HG03175 (cell line): ENCODE results near the gene OXT.
"Not testable (repeated sequence)": the region's sequence is repeated elsewhere in the genome, so short reads cannot be mapped to it uniquely, and the experiment has no call there.

ENCODE experiments used
- ATAC-seq: cut with Tn5 transposase; IDR thresholded peaks from one replicate; pipeline ENCODE4 v1.9.1; 2021; ENCODE audit warnings: mild to moderate bottlenecking, moderate library complexity; ENCODE audit not compliant: unreplicated experiment

Gene OXT

GRCh38 chr20:3109350-3110302 lies 38.2 kb downstream of the OXT start:
- no peak for ATAC-seq

DNA sequence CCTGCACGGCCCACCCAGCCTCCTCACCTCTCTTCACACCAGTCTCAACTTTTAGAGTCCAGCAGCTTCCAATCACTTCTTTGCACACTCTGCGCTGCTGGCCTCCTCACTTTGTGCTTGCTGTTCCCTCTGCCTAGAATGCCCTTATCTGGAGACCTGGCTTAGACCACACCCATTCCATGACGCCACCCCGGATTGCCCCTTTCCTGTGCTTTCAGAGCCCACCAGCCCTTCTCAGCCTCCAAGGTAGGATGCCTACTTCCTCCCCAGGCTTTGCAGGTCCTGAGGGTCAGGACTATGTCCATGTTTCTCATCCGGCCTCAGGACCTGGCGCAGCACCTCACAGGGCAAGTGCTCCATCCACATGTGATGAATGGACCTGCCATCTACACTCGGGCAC lies 40.1 kb downstream of the OXT start:
- no peak for ATAC-seq

DNA sequence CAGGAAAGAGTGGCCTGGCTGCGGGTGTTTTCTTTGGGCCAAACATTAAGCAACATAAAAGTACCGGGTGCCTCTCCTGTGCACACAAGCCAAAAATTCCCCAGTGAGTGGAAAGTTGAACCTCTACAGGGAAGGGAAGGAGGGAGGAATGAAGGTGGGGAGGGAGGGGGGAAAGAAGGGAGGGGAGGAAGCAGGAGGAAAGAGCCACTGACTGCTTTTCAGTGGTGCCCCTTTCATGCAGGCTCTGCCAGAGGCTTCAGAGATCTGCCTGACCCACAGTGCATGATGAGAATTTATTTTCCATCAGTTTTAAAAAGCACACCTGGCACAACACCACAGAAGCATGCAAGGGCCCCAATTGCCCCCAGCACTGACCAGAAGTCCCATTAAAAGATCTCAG lies 40.6 kb downstream of the OXT start:
- ATAC-seq, result no peak

GRCh38 chr20:3115190-3116107 lies 44.0 kb downstream of the OXT start:
- ATAC-seq, result no peak

DNA sequence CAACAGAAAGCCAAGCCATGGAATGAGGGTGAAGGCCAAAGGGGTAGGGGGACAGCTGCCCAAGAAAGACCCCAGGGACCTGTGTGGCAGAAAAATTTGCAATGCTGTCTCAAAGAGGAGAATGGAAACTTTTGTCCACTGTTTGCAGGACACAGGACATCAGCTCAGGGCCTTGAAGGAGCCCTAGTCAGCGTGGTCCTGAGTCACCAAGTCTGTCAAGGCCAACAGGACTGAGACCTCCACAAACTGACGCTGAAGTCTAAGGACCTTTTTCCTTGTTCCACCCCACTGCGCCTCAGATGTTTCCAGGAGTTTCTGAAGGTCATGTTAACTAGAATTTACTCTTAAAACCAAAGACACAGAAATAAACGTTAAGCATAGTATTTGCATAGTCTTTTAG lies 44.9 kb downstream of the OXT start:
- ATAC-seq, result no peak

GRCh38 chr20:3117839-3118379 lies 46.5 kb downstream of the OXT start:
- ATAC-seq, result not testable (repeated sequence)

GRCh38 chr20:3119044-3119443 lies 47.6 kb downstream of the OXT start:
- ATAC-seq, result no peak

DNA sequence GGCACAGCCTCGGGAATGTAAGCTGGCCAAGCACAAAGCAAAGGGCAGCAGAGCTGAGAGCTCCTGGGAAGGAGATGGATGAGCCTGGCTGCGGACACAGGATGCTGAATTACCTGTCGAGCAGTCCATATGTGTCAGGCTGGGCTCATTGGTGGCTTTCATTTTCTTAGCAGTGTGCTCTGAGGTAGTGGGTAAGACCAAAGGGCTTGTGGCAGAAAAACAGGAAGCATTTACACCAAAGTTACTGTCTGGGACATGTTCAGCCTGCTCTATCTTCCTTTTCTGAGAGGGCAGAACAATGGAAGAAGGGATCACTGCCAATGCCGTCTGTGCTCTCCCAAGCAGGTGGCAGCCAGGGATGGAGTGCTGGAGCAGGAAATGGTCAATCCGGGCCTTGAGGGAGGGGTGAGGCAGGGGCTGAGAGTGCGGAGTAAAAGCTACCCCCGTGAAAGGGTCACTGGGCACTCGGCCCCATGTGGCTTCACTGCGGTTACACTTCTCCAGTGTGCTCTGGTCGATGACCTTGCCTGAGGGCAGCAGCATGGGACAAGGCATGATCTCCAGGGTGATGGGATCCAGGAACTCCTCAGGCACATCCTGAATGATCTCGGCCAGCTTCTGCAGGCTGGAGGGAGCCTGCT lies 50.0 kb downstream of the OXT start:
- ATAC-seq, result no peak
